WTC11 (cell line): ENCODE data around the gene MYL7.

Experiments used
- ATF2 ChIP-seq: sonication (generic); formaldehyde crosslinking; IDR thresholded peaks from 2 replicates; pipeline ENCODE4 v1.8.1; 2022; ENCODE audit warnings: low read depth, missing genetic modification reagents, borderline replicate concordance
- CREB1 ChIP-seq: sonication (generic); formaldehyde crosslinking; IDR thresholded peaks from 2 replicates; pipeline ENCODE4 v1.8.0; 2023; ENCODE audit warnings: mild to moderate bottlenecking, missing genetic modification reagents
- CTCF ChIP-seq: fragments of 200-600 bp; IDR thresholded peaks from 2 replicates; pipeline ENCODE4 v1.8.0; 2022; ENCODE audit warnings: antibody characterized with exemption
- NFE2L1 ChIP-seq: sonication (generic); formaldehyde crosslinking; IDR thresholded peaks from 2 replicates; pipeline ENCODE4 v1.8.1; 2023; ENCODE audit warnings: missing genetic modification reagents
- NR3C1 ChIP-seq: sonication (generic); formaldehyde crosslinking; conservative IDR thresholded peaks from 2 replicates; pipeline ENCODE4 v1.8.1; 2023; ENCODE audit warnings: low read depth, mild to moderate bottlenecking, missing genetic modification reagents
- SP1 ChIP-seq: sonication (generic); formaldehyde crosslinking; conservative IDR thresholded peaks from 2 replicates; pipeline ENCODE4 v1.8.1; 2022; ENCODE audit warnings: missing genetic modification reagents
- ZNF317 ChIP-seq: sonication (generic); formaldehyde crosslinking; IDR thresholded peaks from 2 replicates; pipeline ENCODE4 v1.8.1; 2023; ENCODE audit warnings: low read depth, mild to moderate bottlenecking, moderate library complexity, missing genetic modification reagents, borderline replicate concordance
- TF ChIP-seq, protein P1 (sequence below): sonication (generic); formaldehyde crosslinking; IDR thresholded peaks from 2 replicates; pipeline ENCODE4 v1.8.0; 2023; ENCODE audit warnings: mild to moderate bottlenecking, missing genetic modification reagents
- TF ChIP-seq, protein P2 (sequence below): sonication (generic); formaldehyde crosslinking; IDR thresholded peaks from 2 replicates; pipeline ENCODE4 v1.8.0; 2022; ENCODE audit warnings: mild to moderate bottlenecking, missing genetic modification reagents
- TF ChIP-seq, protein P3 (sequence below): fragments of 250-450 bp; sonication (Bioruptor Pico); IDR thresholded peaks from 2 replicates; pipeline ENCODE4 v2.1.2; 2022; ENCODE audit warnings: mild to moderate bottlenecking, moderate library complexity

DNA sequence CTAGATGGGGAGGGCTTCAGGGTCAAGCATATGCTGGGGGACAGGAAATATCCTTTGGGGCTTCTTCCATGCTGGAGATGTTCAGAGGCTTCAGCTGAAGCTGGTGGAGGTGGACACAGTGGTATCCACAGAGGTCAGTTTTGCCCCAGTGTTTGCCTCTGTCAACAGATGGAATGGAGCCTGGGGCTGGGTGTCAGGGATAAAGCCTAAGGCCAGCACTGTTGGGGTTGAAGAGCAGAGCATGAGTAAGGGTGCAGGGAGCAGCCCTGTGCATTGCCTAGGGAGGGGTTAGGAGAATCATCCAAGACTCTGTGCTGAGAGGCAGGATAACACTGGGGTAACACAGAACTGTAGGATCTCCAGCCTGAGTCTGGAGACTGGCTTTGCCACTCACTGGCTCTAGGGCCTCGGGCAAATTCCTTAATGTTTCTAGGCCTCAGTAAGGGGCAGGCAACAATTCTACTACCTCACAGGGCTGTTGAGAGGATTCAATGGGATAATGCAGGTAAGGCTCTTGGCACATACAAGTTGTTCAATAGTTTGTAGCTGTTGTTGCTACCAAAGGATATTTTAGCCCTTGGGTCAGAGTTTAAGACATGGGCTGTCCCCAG, 21.8 kb upstream of the MYL7 start:
- TF ChIP-seq ATF2 (CRISPR knock-in tag): no peak
- no peak for TF ChIP-seq ZNF317
- no peak for TF ChIP-seq CTCF
- TF ChIP-seq, protein P1, sequence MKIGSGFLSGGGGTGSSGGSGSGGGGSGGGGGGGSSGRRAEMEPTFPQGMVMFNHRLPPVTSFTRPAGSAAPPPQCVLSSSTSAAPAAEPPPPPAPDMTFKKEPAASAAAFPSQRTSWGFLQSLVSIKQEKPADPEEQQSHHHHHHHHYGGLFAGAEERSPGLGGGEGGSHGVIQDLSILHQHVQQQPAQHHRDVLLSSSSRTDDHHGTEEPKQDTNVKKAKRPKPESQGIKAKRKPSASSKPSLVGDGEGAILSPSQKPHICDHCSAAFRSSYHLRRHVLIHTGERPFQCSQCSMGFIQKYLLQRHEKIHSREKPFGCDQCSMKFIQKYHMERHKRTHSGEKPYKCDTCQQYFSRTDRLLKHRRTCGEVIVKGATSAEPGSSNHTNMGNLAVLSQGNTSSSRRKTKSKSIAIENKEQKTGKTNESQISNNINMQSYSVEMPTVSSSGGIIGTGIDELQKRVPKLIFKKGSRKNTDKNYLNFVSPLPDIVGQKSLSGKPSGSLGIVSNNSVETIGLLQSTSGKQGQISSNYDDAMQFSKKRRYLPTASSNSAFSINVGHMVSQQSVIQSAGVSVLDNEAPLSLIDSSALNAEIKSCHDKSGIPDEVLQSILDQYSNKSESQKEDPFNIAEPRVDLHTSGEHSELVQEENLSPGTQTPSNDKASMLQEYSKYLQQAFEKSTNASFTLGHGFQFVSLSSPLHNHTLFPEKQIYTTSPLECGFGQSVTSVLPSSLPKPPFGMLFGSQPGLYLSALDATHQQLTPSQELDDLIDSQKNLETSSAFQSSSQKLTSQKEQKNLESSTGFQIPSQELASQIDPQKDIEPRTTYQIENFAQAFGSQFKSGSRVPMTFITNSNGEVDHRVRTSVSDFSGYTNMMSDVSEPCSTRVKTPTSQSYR (CRISPR knock-in tag): no peak
- no peak for TF ChIP-seq CREB1 (CRISPR knock-in tag)
- TF ChIP-seq, protein P2, sequence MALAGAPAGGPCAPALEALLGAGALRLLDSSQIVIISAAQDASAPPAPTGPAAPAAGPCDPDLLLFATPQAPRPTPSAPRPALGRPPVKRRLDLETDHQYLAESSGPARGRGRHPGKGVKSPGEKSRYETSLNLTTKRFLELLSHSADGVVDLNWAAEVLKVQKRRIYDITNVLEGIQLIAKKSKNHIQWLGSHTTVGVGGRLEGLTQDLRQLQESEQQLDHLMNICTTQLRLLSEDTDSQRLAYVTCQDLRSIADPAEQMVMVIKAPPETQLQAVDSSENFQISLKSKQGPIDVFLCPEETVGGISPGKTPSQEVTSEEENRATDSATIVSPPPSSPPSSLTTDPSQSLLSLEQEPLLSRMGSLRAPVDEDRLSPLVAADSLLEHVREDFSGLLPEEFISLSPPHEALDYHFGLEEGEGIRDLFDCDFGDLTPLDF (CRISPR knock-in tag): no peak
- TF ChIP-seq NR3C1 (CRISPR knock-in tag): no peak
- no peak for TF ChIP-seq SP1 (CRISPR knock-in tag)
- TF ChIP-seq, protein P3, sequence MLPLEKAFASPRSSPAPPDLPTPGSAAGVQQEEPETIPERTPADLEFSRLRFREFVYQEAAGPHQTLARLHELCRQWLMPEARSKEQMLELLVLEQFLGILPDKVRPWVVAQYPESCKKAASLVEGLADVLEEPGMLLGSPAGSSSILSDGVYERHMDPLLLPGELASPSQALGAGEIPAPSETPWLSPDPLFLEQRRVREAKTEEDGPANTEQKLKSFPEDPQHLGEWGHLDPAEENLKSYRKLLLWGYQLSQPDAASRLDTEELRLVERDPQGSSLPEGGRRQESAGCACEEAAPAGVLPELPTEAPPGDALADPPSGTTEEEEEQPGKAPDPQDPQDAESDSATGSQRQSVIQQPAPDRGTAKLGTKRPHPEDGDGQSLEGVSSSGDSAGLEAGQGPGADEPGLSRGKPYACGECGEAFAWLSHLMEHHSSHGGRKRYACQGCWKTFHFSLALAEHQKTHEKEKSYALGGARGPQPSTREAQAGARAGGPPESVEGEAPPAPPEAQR: no peak
- no peak for TF ChIP-seq NFE2L1
